Activated T-helper 1 cell treated with anti-CD3 and anti-CD28 coated beads, Interleukin-12 subunit alpha, Interleukin-12 subunit beta, Interleukin-2, Interleukin-4 antibody, amounts not matched to agents 30 ng/mL and 10 ng/mL and 1 ng/mL, durations not matched to agents 14 hours and 24 hours and 36 hours (primary cell): ENCODE results near the gene GNG8. TPM values are rescaled to one million over a fixed set of nuclear protein-coding genes. Genes with fewer than 3 reads are reported as not detected.

Experiments used
- DNase-seq: peaks from one replicate; pipeline ENCODE4 v3.0.0; 2021; ENCODE audit warnings: low spot score
- H3K27ac Mint-ChIP-seq: one replicate; pipeline ENCODE4 v1.8.0; 2021; ENCODE audit warnings: mild to moderate bottlenecking, mixed read lengths
- H3K27me3 Mint-ChIP-seq: one replicate; pipeline ENCODE4 v1.8.0; 2022; ENCODE audit warnings: mild to moderate bottlenecking, moderate library complexity, mixed read lengths; ENCODE audit not compliant: insufficient read depth
- H3K36me3 Mint-ChIP-seq: one replicate; pipeline ENCODE4 v1.8.0; 2021; ENCODE audit warnings: low read depth, mixed read lengths
- H3K4me1 Mint-ChIP-seq: one replicate; pipeline ENCODE4 v1.8.0; 2021; ENCODE audit warnings: low read depth, mixed read lengths
- H3K4me3 Mint-ChIP-seq: one replicate; pipeline ENCODE4 v1.8.0; 2021; ENCODE audit warnings: mild to moderate bottlenecking, moderate library complexity, mixed read lengths
- H3K9me3 Mint-ChIP-seq: one replicate; pipeline ENCODE4 v1.8.0; 2021; ENCODE audit warnings: mixed read lengths
- intact Hi-C: fragments of 100-400 bp; cut with micrococcal nuclease; formaldehyde crosslinking; loops from one replicate; pipeline ENCODE4 v1.15.1; 2024
- total RNA-seq: library from RNA; stranded (reverse); gene quantifications from 2 replicates; pipeline ENCODE4 v1.2.3, GENCODE V29; 2022

Gene GNG8
- total RNA-seq: 17.8 and 18.6 TPM in 2 replicates

GRCh38 chr19:46635920-46636761 lies at the start of gene GNG8:
GNG8 (minus strand) TSS chr19:46636202; CDS start chr19:46634682, 1,520 bp downstream.
- peaks cover 5% of the 10 kb centered on the region for H3K27me3 Mint-ChIP-seq
- intact Hi-C loops: no loop called here

GRCh38 chr19:46685189-46685588 lies 49.2 kb upstream of the GNG8 start:
- no peaks in the 10 kb centered on the region for H3K4me1 Mint-ChIP-seq
- H3K36me3 Mint-ChIP-seq: peaks cover 15% of the 10 kb centered on the region
- intact Hi-C loops: no loop called here
- no peaks in the 10 kb centered on the region for H3K9me3 Mint-ChIP-seq
- H3K27me3 Mint-ChIP-seq: no peaks in the 10 kb centered on the region
- peak overlapping the region; percentile 64 for H3K27ac Mint-ChIP-seq
- DNase-seq: no peak
- H3K4me3 Mint-ChIP-seq: no peak overlapping the region

More at GRCh38 chr19:46635920-46636761, at the start of gene GNG8:
- Mint-ChIP-seq H3K36me3 (peaks cover 4% of the 10 kb centered on the region), H3K27ac (peak within 1 kb of the TSS; percentile 55), H3K4me3 (peak within 1 kb of the TSS; percentile 79), H3K9me3 (no peaks in the 10 kb centered on the region), H3K4me1 (peaks cover 11% of the 10 kb centered on the region)
- DNase-seq: no peak

- Mint-ChIP-seq H3K9me3 (no peaks in the 10 kb centered on the region), H3K4me3 (no peak overlapping the region), H3K27ac (no peak overlapping the region), H3K36me3 (peaks cover 48% of the 10 kb centered on the region), H3K4me1 (peaks cover 11% of the 10 kb centered on the region), H3K27me3 (no peaks in the 10 kb centered on the region)
- peak; percentile 57 for DNase-seq
- intact Hi-C loops: no loop called here
These were observed 42.2 kb upstream of the GNG8 start for GRCh38 chr19:46678110-46678732.

- H3K27me3 Mint-ChIP-seq: no peaks in the 10 kb centered on the region
- intact Hi-C loops: no loop called here
- no peak overlapping the region for H3K4me3 Mint-ChIP-seq
- H3K9me3 Mint-ChIP-seq: no peaks in the 10 kb centered on the region
- DNase-seq: no peak
- H3K36me3 Mint-ChIP-seq: peaks cover 54% of the 10 kb centered on the region
- H3K4me1 Mint-ChIP-seq: peaks cover 11% of the 10 kb centered on the region
- H3K27ac Mint-ChIP-seq: no peak overlapping the region
These were observed 38.6 kb upstream of the GNG8 start for GRCh38 chr19:46674416-46675178.

GRCh38 chr19:46670813-46671212 lies 34.8 kb upstream of the GNG8 start:
- H3K36me3 Mint-ChIP-seq: peaks cover 34% of the 10 kb centered on the region
- intact Hi-C loops: no loop called here
- no peak overlapping the region for H3K4me3 Mint-ChIP-seq
- H3K4me1 Mint-ChIP-seq: no peaks in the 10 kb centered on the region
- H3K9me3 Mint-ChIP-seq: no peaks in the 10 kb centered on the region
- DNase-seq: no peak
- no peak overlapping the region for H3K27ac Mint-ChIP-seq
- H3K27me3 Mint-ChIP-seq: no peaks in the 10 kb centered on the region

GRCh38 chr19:46668662-46669061 lies 32.7 kb upstream of the GNG8 start:
- DNase-seq: no peak
- no peak overlapping the region for H3K4me3 Mint-ChIP-seq
- no peaks in the 10 kb centered on the region for H3K9me3 Mint-ChIP-seq
- intact Hi-C loops: no loop called here
- peaks cover under 1% of the 10 kb centered on the region for H3K27me3 Mint-ChIP-seq
- H3K4me1 Mint-ChIP-seq: no peaks in the 10 kb centered on the region
- H3K27ac Mint-ChIP-seq: no peak overlapping the region
- H3K36me3 Mint-ChIP-seq: peaks cover 18% of the 10 kb centered on the region

GRCh38 chr19:46665072-46665471 lies 29.1 kb upstream of the GNG8 start:
- H3K4me1 Mint-ChIP-seq: peaks cover 13% of the 10 kb centered on the region
- no peak for DNase-seq
- peaks cover under 1% of the 10 kb centered on the region for H3K36me3 Mint-ChIP-seq
- no peak overlapping the region for H3K4me3 Mint-ChIP-seq
- intact Hi-C loops: no loop called here
- H3K27me3 Mint-ChIP-seq: peaks cover 16% of the 10 kb centered on the region
- H3K9me3 Mint-ChIP-seq: no peaks in the 10 kb centered on the region
- no peak overlapping the region for H3K27ac Mint-ChIP-seq

- peak overlapping the region; percentile 81 for H3K27ac Mint-ChIP-seq
- DNase-seq: peak; percentile 71
- peaks cover 2% of the 10 kb centered on the region for H3K36me3 Mint-ChIP-seq
- peaks cover 19% of the 10 kb centered on the region for H3K4me1 Mint-ChIP-seq
- peaks cover 37% of the 10 kb centered on the region for H3K27me3 Mint-ChIP-seq
- peak overlapping the region; percentile 72 for H3K4me3 Mint-ChIP-seq
- intact Hi-C loops: loop anchor here (1.0 to 2.0 kb wide), 8 partner anchors 28 to 595 kb away; partner anchors contain the start of genes CCDC9, FKRP, PRKD2 and SLC1A5
- H3K9me3 Mint-ChIP-seq: no peaks in the 10 kb centered on the region
These were observed 26.0 kb upstream of the GNG8 start for GRCh38 chr19:46661735-46662592.

GRCh38 chr19:46661020-46661731 lies 25.2 kb upstream of the GNG8 start, which contains the start of gene DACT3:
DACT3 (minus strand) TSS chr19:46661182; CDS start chr19:46661064, 118 bp downstream.
- intact Hi-C loops: loop anchor here (1.0 to 2.0 kb wide), 5 partner anchors 27 to 596 kb away; partner anchors contain the start of genes CCDC9, PRKD2 and SLC1A5
- H3K9me3 Mint-ChIP-seq: no peaks in the 10 kb centered on the region
- H3K4me1 Mint-ChIP-seq: peaks cover 19% of the 10 kb centered on the region
- peak within 1 kb of the TSS; percentile 81 for H3K27ac Mint-ChIP-seq
- H3K27me3 Mint-ChIP-seq: peaks cover 43% of the 10 kb centered on the region
- H3K36me3 Mint-ChIP-seq: peaks cover 2% of the 10 kb centered on the region
- peak; percentile 100 for DNase-seq
- H3K4me3 Mint-ChIP-seq: peak within 1 kb of the TSS; percentile 72

GRCh38 chr19:46660551-46661019 lies 24.6 kb upstream of the GNG8 start:
- peaks cover 19% of the 10 kb centered on the region for H3K4me1 Mint-ChIP-seq
- peaks cover 43% of the 10 kb centered on the region for H3K27me3 Mint-ChIP-seq
- intact Hi-C loops: loop anchor here (1.0 to 2.0 kb wide), 5 partner anchors 26 to 596 kb away; partner anchors contain the start of genes CCDC9, PRKD2 and SLC1A5
- peak overlapping the region; percentile 72 for H3K4me3 Mint-ChIP-seq
- H3K27ac Mint-ChIP-seq: no peak overlapping the region
- no peak for DNase-seq
- H3K36me3 Mint-ChIP-seq: peaks cover 2% of the 10 kb centered on the region
- H3K9me3 Mint-ChIP-seq: no peaks in the 10 kb centered on the region

- Mint-ChIP-seq H3K9me3 (no peaks in the 10 kb centered on the region), H3K4me1 (peaks cover 19% of the 10 kb centered on the region), H3K4me3 (peak overlapping the region; percentile 83), H3K36me3 (peaks cover 2% of the 10 kb centered on the region), H3K27me3 (peaks cover 43% of the 10 kb centered on the region), H3K27ac (peak overlapping the region; percentile 41)
- DNase-seq: no peak
- intact Hi-C loops: loop anchor here (2.0 kb wide), 2 partner anchors 57 to 597 kb away; partner anchors contain the start of genes CCDC9 and PRKD2
These were observed 24.1 kb upstream of the GNG8 start for GRCh38 chr19:46660008-46660517.
